WTC11 (cell line): Measurements from ENCODE around the gene TTC7B. TPM values are rescaled to one million over a fixed set of nuclear protein-coding genes. Genes with fewer than 3 reads are reported as not detected.

ENCODE experiments used
- ATAC-seq: fragments of 200-7000 bp; cut with Tn5 transposase; 2 replicates; pipeline ENCODE4 v1.10.0; 2021; ENCODE audit warnings: mild to moderate bottlenecking, moderate library complexity
- CTCF ChIA-PET: fragments of 300-600 bp; sonication (Branson Sonifier 250); formaldehyde crosslinking; loops from one replicate; lab custom pipeline; 2021; ENCODE audit warnings: antibody characterized with exemption; lab: Charles Lee
- POLR2A ChIA-PET: fragments of 350-600 bp; sonication (Branson Sonifier 250); formaldehyde crosslinking; loops from one replicate; lab custom pipeline; 2021; ENCODE audit warnings: antibody characterized with exemption; lab: Charles Lee
- DNase-seq: peaks from one replicate; pipeline ENCODE4 v3.0.0; 2021; ENCODE audit warnings: low spot score
- H3K27ac Mint-ChIP-seq: 2 replicates; pipeline ENCODE4 v1.8.0; 2021; ENCODE audit warnings: mixed read lengths
- H3K27me3 Mint-ChIP-seq: 2 replicates; pipeline ENCODE4 v1.8.0; 2021; ENCODE audit warnings: low read depth, mild to moderate bottlenecking, moderate library complexity, mixed read lengths
- H3K36me3 Mint-ChIP-seq: 2 replicates; pipeline ENCODE4 v1.8.0; 2021; ENCODE audit warnings: mixed read lengths
- H3K4me1 Mint-ChIP-seq: 2 replicates; pipeline ENCODE4 v1.8.0; 2022; ENCODE audit warnings: mixed read lengths
- H3K4me3 Mint-ChIP-seq: 2 replicates; pipeline ENCODE4 v1.8.0; 2021; ENCODE audit warnings: mild to moderate bottlenecking, moderate library complexity, mixed read lengths
- H3K9me3 Mint-ChIP-seq: 2 replicates; pipeline ENCODE4 v1.8.0; 2021; ENCODE audit warnings: mixed read lengths
- ETV6 ChIP-seq: sonication (generic); formaldehyde crosslinking; IDR thresholded peaks from 2 replicates; pipeline ENCODE4 v1.8.1; 2022; ENCODE audit warnings: mild to moderate bottlenecking, missing genetic modification reagents
- MAX ChIP-seq: sonication (generic); formaldehyde crosslinking; IDR thresholded peaks from 2 replicates; pipeline ENCODE4 v1.8.0; 2022; ENCODE audit warnings: mild to moderate bottlenecking, missing genetic modification reagents
- NR2C2 ChIP-seq: sonication (generic); formaldehyde crosslinking; IDR thresholded peaks from 2 replicates; pipeline ENCODE4 v1.8.0; 2022; ENCODE audit warnings: mild to moderate bottlenecking, missing genetic modification reagents
- USF2 ChIP-seq: sonication (generic); formaldehyde crosslinking; IDR thresholded peaks from 2 replicates; pipeline ENCODE4 v1.8.1; 2023; ENCODE audit warnings: mild to moderate bottlenecking, missing genetic modification reagents, moderate library complexity
- total RNA-seq: library from RNA; stranded (reverse); gene quantifications from 3 replicates; pipeline ENCODE4 v1.2.3, GENCODE V29; 2021
- TF ChIP-seq, protein P1 (sequence below): sonication (generic); formaldehyde crosslinking; IDR thresholded peaks from 2 replicates; pipeline ENCODE4 v1.8.0; 2022; ENCODE audit warnings: mild to moderate bottlenecking, missing genetic modification reagents
- TF ChIP-seq, protein P2 (sequence below): sonication (generic); formaldehyde crosslinking; IDR thresholded peaks from 2 replicates; pipeline ENCODE4 v1.8.1; 2023; ENCODE audit warnings: mild to moderate bottlenecking, missing genetic modification reagents, borderline replicate concordance
- TF ChIP-seq, protein P3 (sequence below): sonication (generic); formaldehyde crosslinking; IDR thresholded peaks from 2 replicates; pipeline ENCODE4 v1.8.0; 2022; ENCODE audit warnings: mild to moderate bottlenecking, missing genetic modification reagents
- TF ChIP-seq, protein P4 (sequence below): sonication (generic); formaldehyde crosslinking; IDR thresholded peaks from 2 replicates; pipeline ENCODE4 v1.8.0; 2023; ENCODE audit warnings: mild to moderate bottlenecking, missing genetic modification reagents

The TTC7B gene
- total RNA-seq, 1 experiment from 2014 or later, result 27.6 TPM

GRCh38 chr14:90557516-90557915 lies 258.7 kb downstream of the TTC7B start (continued):
- TF ChIP-seq, protein P1, sequence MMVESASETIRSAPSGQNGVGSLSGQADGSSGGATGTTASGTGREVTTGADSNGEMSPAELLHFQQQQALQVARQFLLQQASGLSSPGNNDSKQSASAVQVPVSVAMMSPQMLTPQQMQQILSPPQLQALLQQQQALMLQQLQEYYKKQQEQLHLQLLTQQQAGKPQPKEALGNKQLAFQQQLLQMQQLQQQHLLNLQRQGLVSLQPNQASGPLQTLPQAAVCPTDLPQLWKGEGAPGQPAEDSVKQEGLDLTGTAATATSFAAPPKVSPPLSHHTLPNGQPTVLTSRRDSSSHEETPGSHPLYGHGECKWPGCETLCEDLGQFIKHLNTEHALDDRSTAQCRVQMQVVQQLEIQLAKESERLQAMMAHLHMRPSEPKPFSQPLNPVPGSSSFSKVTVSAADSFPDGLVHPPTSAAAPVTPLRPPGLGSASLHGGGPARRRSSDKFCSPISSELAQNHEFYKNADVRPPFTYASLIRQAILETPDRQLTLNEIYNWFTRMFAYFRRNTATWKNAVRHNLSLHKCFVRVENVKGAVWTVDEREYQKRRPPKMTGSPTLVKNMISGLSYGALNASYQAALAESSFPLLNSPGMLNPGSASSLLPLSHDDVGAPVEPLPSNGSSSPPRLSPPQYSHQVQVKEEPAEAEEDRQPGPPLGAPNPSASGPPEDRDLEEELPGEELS (CRISPR knock-in tag), result no peak
- TF ChIP-seq NR2C2 (CRISPR knock-in tag), result no peak

DNA sequence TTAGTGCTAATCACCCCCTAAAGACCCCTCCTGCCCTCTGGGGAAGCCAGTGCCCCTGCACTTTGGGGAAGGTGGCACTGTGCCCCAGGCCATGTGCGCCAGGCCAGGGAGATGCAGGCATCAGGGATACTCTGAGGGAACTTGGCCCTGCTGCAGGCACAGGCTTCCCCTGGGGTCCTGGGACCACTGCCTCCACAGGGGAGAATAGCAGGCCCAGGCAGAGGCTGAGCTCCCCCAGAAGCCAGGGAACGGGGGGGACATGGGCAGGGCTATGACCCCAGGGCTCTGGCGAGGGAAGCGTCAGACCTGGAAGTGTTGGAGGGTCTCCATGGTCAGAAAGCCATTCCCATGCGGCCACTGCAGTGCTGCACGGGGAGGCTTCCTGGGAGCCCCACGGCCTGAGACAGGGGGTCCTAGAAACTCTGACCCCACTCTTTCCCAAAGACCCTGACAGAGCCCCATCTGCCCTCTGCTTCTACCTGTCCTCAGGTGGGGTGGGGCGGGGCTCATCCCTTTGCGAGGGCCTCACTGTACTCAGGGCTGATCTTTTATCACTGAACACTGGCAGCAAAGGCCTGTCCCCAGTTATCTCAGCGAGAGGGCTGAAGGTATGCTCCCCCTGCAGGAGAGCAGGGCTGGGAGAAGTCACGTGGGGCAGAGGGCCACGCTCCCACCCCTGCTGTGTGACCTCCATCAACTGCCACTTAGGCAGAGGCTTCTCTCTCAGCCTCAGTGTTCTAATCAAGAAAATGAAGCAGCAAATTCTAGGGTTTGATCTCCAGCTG lies 259.4 kb downstream of the TTC7B start:
- H3K27me3 Mint-ChIP-seq, result peaks cover 5% of the 10 kb centered on the region
- H3K36me3 Mint-ChIP-seq, result no peaks in the 10 kb centered on the region
- ChIA-PET CTCF (interaction anchor here (0.9 to 2.6 kb wide), 8 partner anchors 10 to 268 kb away, joined by 3 to 11 read pairs (median 4); no protein-coding TSS in a partner anchor), POLR2A (no interaction called here)
- no peak for DNase-seq
- no peak for ATAC-seq
- no peak overlapping the region; the same call in 1 of the 2 replicates for H3K27ac Mint-ChIP-seq
- H3K4me1 Mint-ChIP-seq, result peaks cover 25% of the 10 kb centered on the region
- no peak overlapping the region for H3K4me3 Mint-ChIP-seq
- H3K9me3 Mint-ChIP-seq, result peaks cover 5% of the 10 kb centered on the region; the same call in 1 of the 2 replicates
- TF ChIP-seq USF2 (CRISPR knock-in tag) (peak; percentile 35; the same call in 1 of the 2 replicates), ETV6 (CRISPR knock-in tag) (no peak)

DNA sequence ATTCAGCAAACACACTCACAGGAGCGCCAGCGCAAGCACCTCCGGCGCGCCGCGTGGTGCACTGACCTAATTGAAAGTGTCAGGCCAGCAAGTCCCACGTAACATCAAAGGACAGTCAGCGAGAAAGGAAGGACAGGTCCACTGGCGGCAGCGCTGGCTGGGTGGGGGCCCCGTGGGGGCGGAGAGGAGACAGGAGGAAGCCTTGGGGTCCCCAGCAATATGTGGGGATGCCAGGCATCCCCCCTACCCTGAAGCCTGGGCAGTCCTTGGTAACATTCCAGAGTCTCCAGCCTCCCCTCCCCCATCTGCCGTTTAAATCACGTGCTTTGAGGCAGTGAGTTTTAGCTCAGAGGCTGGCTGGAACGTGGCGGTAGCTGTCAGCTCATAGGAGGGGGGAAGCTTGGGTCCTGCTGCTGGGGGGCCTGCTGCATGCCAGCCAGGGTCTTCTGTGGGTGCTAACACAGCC lies 260.2 kb downstream of the TTC7B start:
- Mint-ChIP-seq H3K36me3 (no peaks in the 10 kb centered on the region), H3K4me1 (peaks cover 23% of the 10 kb centered on the region), H3K9me3 (peaks cover 5% of the 10 kb centered on the region; the same call in 1 of the 2 replicates), H3K4me3 (no peak overlapping the region), H3K27ac (no peak overlapping the region), H3K27me3 (peaks cover 5% of the 10 kb centered on the region)
- ChIA-PET POLR2A (no interaction called here), CTCF (interaction anchor here (0.9 to 1.7 kb wide), 7 partner anchors 9 to 267 kb away, joined by 3 to 11 read pairs (median 3); no protein-coding TSS in a partner anchor)
- ATAC-seq, result peak; percentile 69
- peak; percentile 63 for DNase-seq
- TF ChIP-seq, protein P2, sequence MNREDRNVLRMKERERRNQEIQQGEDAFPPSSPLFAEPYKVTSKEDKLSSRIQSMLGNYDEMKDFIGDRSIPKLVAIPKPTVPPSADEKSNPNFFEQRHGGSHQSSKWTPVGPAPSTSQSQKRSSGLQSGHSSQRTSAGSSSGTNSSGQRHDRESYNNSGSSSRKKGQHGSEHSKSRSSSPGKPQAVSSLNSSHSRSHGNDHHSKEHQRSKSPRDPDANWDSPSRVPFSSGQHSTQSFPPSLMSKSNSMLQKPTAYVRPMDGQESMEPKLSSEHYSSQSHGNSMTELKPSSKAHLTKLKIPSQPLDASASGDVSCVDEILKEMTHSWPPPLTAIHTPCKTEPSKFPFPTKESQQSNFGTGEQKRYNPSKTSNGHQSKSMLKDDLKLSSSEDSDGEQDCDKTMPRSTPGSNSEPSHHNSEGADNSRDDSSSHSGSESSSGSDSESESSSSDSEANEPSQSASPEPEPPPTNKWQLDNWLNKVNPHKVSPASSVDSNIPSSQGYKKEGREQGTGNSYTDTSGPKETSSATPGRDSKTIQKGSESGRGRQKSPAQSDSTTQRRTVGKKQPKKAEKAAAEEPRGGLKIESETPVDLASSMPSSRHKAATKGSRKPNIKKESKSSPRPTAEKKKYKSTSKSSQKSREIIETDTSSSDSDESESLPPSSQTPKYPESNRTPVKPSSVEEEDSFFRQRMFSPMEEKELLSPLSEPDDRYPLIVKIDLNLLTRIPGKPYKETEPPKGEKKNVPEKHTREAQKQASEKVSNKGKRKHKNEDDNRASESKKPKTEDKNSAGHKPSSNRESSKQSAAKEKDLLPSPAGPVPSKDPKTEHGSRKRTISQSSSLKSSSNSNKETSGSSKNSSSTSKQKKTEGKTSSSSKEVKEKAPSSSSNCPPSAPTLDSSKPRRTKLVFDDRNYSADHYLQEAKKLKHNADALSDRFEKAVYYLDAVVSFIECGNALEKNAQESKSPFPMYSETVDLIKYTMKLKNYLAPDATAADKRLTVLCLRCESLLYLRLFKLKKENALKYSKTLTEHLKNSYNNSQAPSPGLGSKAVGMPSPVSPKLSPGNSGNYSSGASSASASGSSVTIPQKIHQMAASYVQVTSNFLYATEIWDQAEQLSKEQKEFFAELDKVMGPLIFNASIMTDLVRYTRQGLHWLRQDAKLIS (CRISPR knock-in tag), result no peak
- TF ChIP-seq, protein P3, sequence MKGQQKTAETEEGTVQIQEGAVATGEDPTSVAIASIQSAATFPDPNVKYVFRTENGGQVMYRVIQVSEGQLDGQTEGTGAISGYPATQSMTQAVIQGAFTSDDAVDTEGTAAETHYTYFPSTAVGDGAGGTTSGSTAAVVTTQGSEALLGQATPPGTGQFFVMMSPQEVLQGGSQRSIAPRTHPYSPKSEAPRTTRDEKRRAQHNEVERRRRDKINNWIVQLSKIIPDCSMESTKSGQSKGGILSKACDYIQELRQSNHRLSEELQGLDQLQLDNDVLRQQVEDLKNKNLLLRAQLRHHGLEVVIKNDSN (CRISPR knock-in tag), result peak; percentile 82
- TF ChIP-seq USF2 (CRISPR knock-in tag) (peak; percentile 81), MAX (CRISPR knock-in tag) (peak; percentile 71; the same call in 1 of the 2 replicates)
- TF ChIP-seq, protein P4, sequence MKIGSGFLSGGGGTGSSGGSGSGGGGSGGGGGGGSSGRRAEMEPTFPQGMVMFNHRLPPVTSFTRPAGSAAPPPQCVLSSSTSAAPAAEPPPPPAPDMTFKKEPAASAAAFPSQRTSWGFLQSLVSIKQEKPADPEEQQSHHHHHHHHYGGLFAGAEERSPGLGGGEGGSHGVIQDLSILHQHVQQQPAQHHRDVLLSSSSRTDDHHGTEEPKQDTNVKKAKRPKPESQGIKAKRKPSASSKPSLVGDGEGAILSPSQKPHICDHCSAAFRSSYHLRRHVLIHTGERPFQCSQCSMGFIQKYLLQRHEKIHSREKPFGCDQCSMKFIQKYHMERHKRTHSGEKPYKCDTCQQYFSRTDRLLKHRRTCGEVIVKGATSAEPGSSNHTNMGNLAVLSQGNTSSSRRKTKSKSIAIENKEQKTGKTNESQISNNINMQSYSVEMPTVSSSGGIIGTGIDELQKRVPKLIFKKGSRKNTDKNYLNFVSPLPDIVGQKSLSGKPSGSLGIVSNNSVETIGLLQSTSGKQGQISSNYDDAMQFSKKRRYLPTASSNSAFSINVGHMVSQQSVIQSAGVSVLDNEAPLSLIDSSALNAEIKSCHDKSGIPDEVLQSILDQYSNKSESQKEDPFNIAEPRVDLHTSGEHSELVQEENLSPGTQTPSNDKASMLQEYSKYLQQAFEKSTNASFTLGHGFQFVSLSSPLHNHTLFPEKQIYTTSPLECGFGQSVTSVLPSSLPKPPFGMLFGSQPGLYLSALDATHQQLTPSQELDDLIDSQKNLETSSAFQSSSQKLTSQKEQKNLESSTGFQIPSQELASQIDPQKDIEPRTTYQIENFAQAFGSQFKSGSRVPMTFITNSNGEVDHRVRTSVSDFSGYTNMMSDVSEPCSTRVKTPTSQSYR (CRISPR knock-in tag), result 0 out of 2 replicates have a peak, but pooled peaks have one; percentile 72
